ENCODE measurements around the gene DAAM1. TPM values are rescaled to one million over a fixed set of nuclear protein-coding genes. Genes with fewer than 3 reads are reported as not detected.

Gene DAAM1
- total RNA-seq, 1 experiment from 2014 or later: 13.3 TPM

- Histone ChIP-seq H3K36me3 (ENCODE audit: control insufficient read depth, insufficient read depth, low read length) (no peaks in the 10 kb centered on the region), H3K27ac (ENCODE audit: low read length) (no peak overlapping the region), H3K9me3 (ENCODE audit: control insufficient read depth, insufficient read depth, low read depth, low read length) (no peaks in the 10 kb centered on the region), H3K4me3 (ENCODE audit: low read depth in 2 of 2, low read length in 2 of 2) (no peak overlapping the region), H3K4me1 (ENCODE audit: control insufficient read depth, insufficient read depth, low read length) (no peaks in the 10 kb centered on the region), H3K27me3 (ENCODE audit: control insufficient read depth, insufficient read depth, low read length) (peaks cover 2% of the 10 kb centered on the region; the same call in 1 of the 2 replicates)
- in situ Hi-C loops (cut with HindIII; ENCODE audit: low pct_unique_long_range_greater_than_20kb, low sequenced_read_pairs) (no loop called here), intact Hi-C loops (cut with micrococcal nuclease; ENCODE audit: unreplicated experiment) (no loop called here)
- ChIA-PET CTCF (no interaction called here), POLR2A (no interaction called here)
- ATAC-seq (no peak), DNase-seq (ENCODE audit: low read depth, low spot score) (no peak)
- TF ChIP-seq POLR2AphosphoS5 (IDR thresholded peaks at IDR 0.05; ENCODE audit: low read depth, low read length): no peak
- TF ChIP-seq TCF7L2 (IDR thresholded peaks at IDR 0.05; ENCODE audit: low read depth, low read length): no peak
- no peak for TF ChIP-seq REST (IDR thresholded peaks at IDR 0.05; ENCODE audit: insufficient read depth in 1 of 2, low read depth in 2 of 2, low read length in 1 of 2)
- no peak for TF ChIP-seq SIN3A (IDR thresholded peaks at IDR 0.05; ENCODE audit: borderline replicate concordance, insufficient read depth, low read depth, low read length)
- TF ChIP-seq CTCF (IDR thresholded peaks at IDR 0.05): no peak
- no TSS peak for BruUV-seq (replicated peaks)
Observed at GRCh38 chr14:59175404-59175803, 13.1 kb upstream of the DAAM1 start.

GRCh38 chr14:59176765-59177164, 11.7 kb upstream of the DAAM1 start:
- POLR2A ChIA-PET: no interaction called here
- BruUV-seq (replicated peaks): no TSS peak
- H3K9me3 ChIP-seq (ENCODE audit: control insufficient read depth, insufficient read depth, low read depth, low read length): no peaks in the 10 kb centered on the region
- TF ChIP-seq TCF7L2 (IDR thresholded peaks at IDR 0.05; ENCODE audit: low read depth, low read length): no peak
- TF ChIP-seq SIN3A (IDR thresholded peaks at IDR 0.05; ENCODE audit: borderline replicate concordance, insufficient read depth, low read depth, low read length): no peak
- TF ChIP-seq CTCF (IDR thresholded peaks at IDR 0.05): no peak
- TF ChIP-seq POLR2AphosphoS5 (IDR thresholded peaks at IDR 0.05; ENCODE audit: low read depth, low read length): no peak
- TF ChIP-seq REST (IDR thresholded peaks at IDR 0.05; ENCODE audit: insufficient read depth in 1 of 2, low read depth in 2 of 2, low read length in 1 of 2): no peak
- DNase-seq (ENCODE audit: low read depth, low spot score): no peak
- H3K4me3 ChIP-seq (ENCODE audit: low read depth in 2 of 2, low read length in 2 of 2): no peak overlapping the region
- in situ Hi-C loops (cut with HindIII; ENCODE audit: low pct_unique_long_range_greater_than_20kb, low sequenced_read_pairs) (no loop called here), intact Hi-C loops (cut with micrococcal nuclease; ENCODE audit: unreplicated experiment) (no loop called here)
- CTCF ChIA-PET: no interaction called here
- no peaks in the 10 kb centered on the region for H3K36me3 ChIP-seq (ENCODE audit: control insufficient read depth, insufficient read depth, low read length)
- no peak overlapping the region for H3K27ac ChIP-seq (ENCODE audit: low read length)
- H3K4me1 ChIP-seq (ENCODE audit: control insufficient read depth, insufficient read depth, low read length): no peaks in the 10 kb centered on the region
- peaks cover 2% of the 10 kb centered on the region; the same call in 1 of the 2 replicates for H3K27me3 ChIP-seq (ENCODE audit: control insufficient read depth, insufficient read depth, low read length)
- no peak for ATAC-seq

All from Panc1 (cell line).